Pancreas (tissue), 10 donors: ENCODE measurements around the gene WARS2. TPM values are rescaled to one million over a fixed set of nuclear protein-coding genes. Genes with fewer than 3 reads are reported as not detected.
"Not testable (repeated sequence)": the region's sequence is repeated elsewhere in the genome, so short reads cannot be mapped to it uniquely, and the experiment has no call there.

Source experiments
- ATAC-seq, 4 donors: fragments of 200-7000 bp; cut with Tn5 transposase; one replicate each; pipeline versions ENCODE4 v1.8.0 to v1.9.1; 2020; ENCODE audit warnings: mild to moderate bottlenecking in 4 of 4, moderate library complexity in 4 of 4
- DNase-seq, 6 donors: peaks; one replicate each; pipeline ENCODE4 v3.0.0-alpha.2; 2020
- FAIRE-seq: peaks from 2 replicates; lab custom pipeline; 2012; peaks lifted over from hg19 to GRCh38; lab: Jason Lieb, UNC
- H3K27ac ChIP-seq, 4 donors: fragments of 200-600 bp; sonication (generic); 1 replicate in 3 of 4; 2 replicates in 1 of 4; pipeline versions ENCODE4 v1.5.0 to v1.8.0; 2020
- H3K27me3 ChIP-seq, 4 donors: fragments of 200-600 bp; one replicate each; pipeline ENCODE4 v1.8.0; 2021
- H3K36me3 ChIP-seq, 3 donors: fragments of 200-600 bp; sonication (generic) in 1 of 3; one replicate each; pipeline versions ENCODE4 v1.5.0 to v1.8.0; 2020 to 2021
- H3K4me1 ChIP-seq, 3 donors: fragments of 200-600 bp; one replicate each; pipeline ENCODE4 v1.8.0; 2021
- H3K4me3 ChIP-seq, 4 donors: fragments of 200-600 bp; sonication (generic) in 2 of 4; one replicate each; pipeline versions ENCODE4 v1.5.0 to v1.8.0; 2020 to 2021
- H3K9me3 ChIP-seq, 4 donors: fragments of 200-600 bp; one replicate each; pipeline ENCODE4 v1.8.0; 2021
- CTCF ChIP-seq, 4 donors: fragments of 200-600 bp; sonication (generic) in 3 of 4; IDR thresholded peaks; one replicate each; pipeline versions ENCODE4 v1.5.0 to v1.8.0; 2021; ENCODE audit warnings: antibody characterized with exemption in 4 of 4
- WGBS, 2 donors: extraction: QIAGEN DNeasy Blood & Tissue Kit; methylation state at CpG; one replicate each; pipeline ENCODE4 v1.1.7; 2013; 5-methylcytosine and 5-hydroxymethylcytosine counted together
- intact Hi-C, 3 donors: fragments of 100-400 bp; cut with DNase I; formaldehyde crosslinking; loops; one replicate each; pipeline versions ENCODE4 v1.11.1 to v1.14.2; 2022
- polyA plus RNA-seq, 2 donors: library from polyadenylated mRNA; stranded (reverse); fragments of 200-250 nt; gene quantifications; one replicate each; pipeline ENCODE4 v1.2.3, GENCODE V29; 2013
- total RNA-seq, 6 donors: library from RNA; stranded (reverse); fragmentation: NEBNext Ultra II Directional in 4 of 6; extraction: Animal tissue kit (Norgen Biotek cat#: 25700) in 4 of 6; gene quantifications; one replicate each; pipeline versions ENCODE4 v1.2.1 to v1.2.4, GENCODE V29; 2021 to 2023
- donor health status: healthy with polysubstance abuse.
- donor health status: DM: no; HTN: no; CAD: no; lungs with moderate emphysema.
- donor health status: DM: no; HTN: no; CAD: no.
- donor health status: control.
- donor health status: control.
- donor health status: Bipolar disorder and iron deficiency.
- donor health status: DM: yes; HTN: yes; CAD: no.
- donor health status: DM: no; HTN: no; CAD: no.
- donor health status: DM: no; HTN: no; CAD: no.
- donor health status: DM: yes; HTN: yes; CAD: no.

The WARS2 gene
- total and polyA plus RNA-seq, 8 donors: 3.4 to 14.0 (median 9.4) TPM

- no peaks in the 10 kb centered on the region for H3K36me3 ChIP-seq
- no peak for ATAC-seq
- intact Hi-C loops: no loop called here
Measured at GRCh38 chr1:119181218-119181617, 40.8 kb upstream of the WARS2 start.

DNA sequence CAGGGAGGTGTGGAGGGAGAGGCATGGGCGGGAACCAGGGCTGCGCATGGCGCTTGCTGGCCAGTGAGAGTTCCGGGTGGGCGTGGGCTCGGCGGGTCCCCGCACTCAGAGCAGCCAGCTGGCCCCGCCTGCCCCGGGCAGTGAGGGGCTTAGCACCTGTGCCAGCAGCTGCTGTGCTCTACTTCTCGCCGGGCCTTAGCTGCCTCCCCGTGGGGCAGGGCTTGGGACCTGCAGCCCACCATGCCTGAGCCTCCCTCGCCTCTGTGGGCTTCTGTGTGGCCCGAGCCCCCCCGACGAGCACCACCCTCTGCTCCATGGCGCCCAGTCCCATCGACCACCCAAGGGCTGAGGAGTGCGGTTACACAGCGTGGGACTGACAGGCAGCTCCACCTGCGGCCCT lies 38.6 kb upstream of the WARS2 start:
- no peaks in the 10 kb centered on the region for H3K36me3 ChIP-seq
- no peak overlapping the region for H3K27ac ChIP-seq
- no peak for FAIRE-seq
- no peak for ATAC-seq
- TF ChIP-seq CTCF (IDR thresholded peaks at IDR 0.05): no peak
- no peak overlapping the region for H3K4me3 ChIP-seq
- intact Hi-C loops: no loop called here
- no peaks in the 10 kb centered on the region for H3K27me3 ChIP-seq
- no peaks in the 10 kb centered on the region for H3K9me3 ChIP-seq
- DNase-seq: peak in 1 of 6 donors; percentile 48
- no peaks in the 10 kb centered on the region for H3K4me1 ChIP-seq
- WGBS, 2 donors: 97 to 98% methylated on average over 22 of the region's 22 CpGs

More at GRCh38 chr1:119181218-119181617, 40.8 kb upstream of the WARS2 start:
- Histone ChIP-seq H3K4me1 (no peaks in the 10 kb centered on the region), H3K4me3 (no peak overlapping the region), H3K27me3 (no peaks in the 10 kb centered on the region), H3K9me3 (no peaks in the 10 kb centered on the region), H3K27ac (no peak overlapping the region)
- TF ChIP-seq CTCF (IDR thresholded peaks at IDR 0.05): no peak
- 69 to 80% methylated on average over 3 of the region's 3 CpGs for WGBS, 2 donors
- DNase-seq: no peak
- no peak for FAIRE-seq

- H3K27me3 ChIP-seq, DNase-seq, intact Hi-C loops, H3K9me3 ChIP-seq, H3K27ac ChIP-seq, H3K4me3 ChIP-seq, H3K36me3 ChIP-seq, H3K4me1 ChIP-seq, ATAC-seq, FAIRE-seq: not testable (repeated sequence)
- WGBS, 2 donors: 96 to 99% methylated on average over 10 of the region's 10 CpGs
Measured at GRCh38 chr1:119172927-119173326, 32.5 kb upstream of the WARS2 start.

DNA sequence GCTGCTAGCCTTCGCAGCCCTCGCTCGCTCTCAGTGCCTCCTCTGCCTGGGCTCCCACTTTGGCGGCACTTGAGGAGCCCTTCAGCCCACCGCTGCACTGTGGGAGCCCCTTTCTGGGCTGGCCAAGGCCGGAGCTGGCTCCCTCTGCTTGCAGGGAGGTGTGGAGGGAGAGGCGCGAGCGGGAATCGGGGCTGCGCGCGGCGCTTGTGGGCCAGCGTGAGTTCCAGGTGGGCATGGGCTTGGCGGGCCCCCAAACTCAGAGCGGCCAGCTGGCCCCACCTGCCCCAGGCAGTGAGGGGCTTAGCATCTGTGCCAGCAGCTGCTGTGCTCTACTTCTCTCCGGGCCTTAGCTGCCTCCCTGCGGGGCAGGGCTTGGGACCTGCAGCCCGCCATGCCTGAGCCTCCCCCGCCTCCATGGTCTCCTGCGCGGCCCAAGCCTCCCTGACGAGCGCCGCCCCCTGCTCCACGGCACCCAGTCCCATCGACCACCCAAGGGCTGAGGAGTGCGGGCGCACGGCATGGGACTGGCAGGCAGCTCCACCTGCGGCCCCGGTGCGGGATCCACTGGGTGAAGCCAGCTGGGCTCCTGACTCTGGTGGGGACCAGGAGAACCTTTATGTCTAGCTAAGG lies 31.0 kb upstream of the WARS2 start:
- intact Hi-C loops: not testable (repeated sequence)

GRCh38 chr1:119163396-119163795 lies 22.9 kb upstream of the WARS2 start:
- Histone ChIP-seq H3K4me1 (no peaks in the 10 kb centered on the region), H3K4me3 (no peak overlapping the region), H3K36me3 (no peaks in the 10 kb centered on the region), H3K27me3 (no peaks in the 10 kb centered on the region), H3K9me3 (no peaks in the 10 kb centered on the region), H3K27ac (no peak overlapping the region)
- FAIRE-seq (no peak), ATAC-seq (no peak), DNase-seq (no peak)
- WGBS, 2 donors: 79 to 84% methylated on average over 2 of the region's 2 CpGs
- TF ChIP-seq CTCF (IDR thresholded peaks at IDR 0.05): no peak
- intact Hi-C loops: no loop called here

More for the DNA sequence above, 31.0 kb upstream of the WARS2 start:
- ATAC-seq, H3K4me1 ChIP-seq, H3K9me3 ChIP-seq, H3K27me3 ChIP-seq, H3K4me3 ChIP-seq, FAIRE-seq, DNase-seq, H3K27ac ChIP-seq, H3K36me3 ChIP-seq: not testable (repeated sequence)
- 95 to 99% methylated on average over 26 to 34 of the region's 34 CpGs for WGBS, 2 donors

- intact Hi-C loops: no loop called here
- H3K4me3 ChIP-seq: no peak overlapping the region
- no peaks in the 10 kb centered on the region for H3K27me3 ChIP-seq
- FAIRE-seq (no peak), ATAC-seq (peak in 1 of 4 donors; percentile 20), DNase-seq (no peak)
- WGBS, 2 donors: 62 to 64% methylated on average over 4 of the region's 4 CpGs
- TF ChIP-seq CTCF (IDR thresholded peaks at IDR 0.05): no peak
- H3K9me3 ChIP-seq: no peaks in the 10 kb centered on the region
- H3K36me3 ChIP-seq: no peaks in the 10 kb centered on the region
- H3K4me1 ChIP-seq: no peaks in the 10 kb centered on the region
- H3K27ac ChIP-seq: no peak overlapping the region
Measured at GRCh38 chr1:119160866-119161265, 20.4 kb upstream of the WARS2 start.
